ENCODE results near the gene EMCN. TPM values are rescaled to one million over a fixed set of nuclear protein-coding genes. Genes with fewer than 3 reads are reported as not detected.

The EMCN gene
- total and polyA plus RNA-seq, 9 of the 15 experiments (the other 6 are each of a cell fraction or from before 2014, with no cell fraction given): not detected

DNA sequence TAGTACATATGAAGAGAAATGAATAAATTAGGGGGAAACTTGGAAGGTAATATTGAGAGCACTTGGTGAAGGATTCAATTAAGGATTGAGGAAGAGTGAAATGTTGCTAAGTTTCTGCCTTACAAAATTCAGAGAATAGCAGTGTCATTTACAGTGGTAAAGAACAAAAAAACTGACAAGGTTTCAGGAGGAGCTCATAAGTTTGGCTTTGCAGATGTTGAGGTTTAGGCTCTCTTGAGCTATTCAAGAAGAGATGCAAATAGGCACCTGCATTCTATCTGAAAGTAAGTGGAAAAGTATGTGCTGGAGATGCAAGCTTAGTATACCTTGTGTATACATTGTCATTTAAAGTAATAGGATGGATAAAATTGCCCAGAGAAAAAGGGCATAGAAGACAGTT is 22.3 kb upstream of the EMCN start:
- Histone ChIP-seq H3K4me1 (replicated peaks in 1 of 2; ENCODE audit: control insufficient read depth in 2 of 2, insufficient read depth in 2 of 2, low read length in 2 of 2) (no peaks in the 10 kb centered on the region), H3K36me3 (ENCODE audit: control insufficient read depth, insufficient read depth, low read length) (no peaks in the 10 kb centered on the region), H3K4me3 (no peak overlapping the region), H3K27me3 (ENCODE audit: control insufficient read depth in 2 of 2, insufficient read depth in 2 of 2, low read length in 2 of 2) (no peaks in the 10 kb centered on the region), H3K9ac (ENCODE audit: insufficient read depth in 1 of 2, low read depth in 2 of 2, low read length in 2 of 2) (no peak overlapping the region), H3K9me1 (ENCODE audit: control insufficient read depth, insufficient read depth, low read length) (no peaks in the 10 kb centered on the region), H3K9me3 (replicated peaks; ENCODE audit: control insufficient read depth, insufficient read depth, low read depth, low read length) (no peaks in the 10 kb centered on the region), H3K4me2 (ENCODE audit: insufficient read depth, low read length) (no peak overlapping the region), H3K27ac (ENCODE audit: extremely low read depth, low read depth, low read length) (no peak overlapping the region), H2AFZ (ENCODE audit: low read depth, low read length) (no peak overlapping the region), H3K79me2 (ENCODE audit: control insufficient read depth, insufficient read depth, low read length) (no peaks in the 10 kb centered on the region), H4K20me1 (replicated peaks; ENCODE audit: control insufficient read depth, insufficient read depth, low read length) (no peaks in the 10 kb centered on the region)
- POLR2A ChIA-PET: no interaction called here
- FAIRE-seq (no peak), DNase-seq (ENCODE audit: extremely low read depth in 1 of 4, low spot score in 3 of 4) (no peak), ATAC-seq (no peak)
- no TSS peak for BruUV-seq (replicated peaks)
- in situ Hi-C loops (cut with MboI): no loop called here
- TF ChIP-seq, protein P1, sequence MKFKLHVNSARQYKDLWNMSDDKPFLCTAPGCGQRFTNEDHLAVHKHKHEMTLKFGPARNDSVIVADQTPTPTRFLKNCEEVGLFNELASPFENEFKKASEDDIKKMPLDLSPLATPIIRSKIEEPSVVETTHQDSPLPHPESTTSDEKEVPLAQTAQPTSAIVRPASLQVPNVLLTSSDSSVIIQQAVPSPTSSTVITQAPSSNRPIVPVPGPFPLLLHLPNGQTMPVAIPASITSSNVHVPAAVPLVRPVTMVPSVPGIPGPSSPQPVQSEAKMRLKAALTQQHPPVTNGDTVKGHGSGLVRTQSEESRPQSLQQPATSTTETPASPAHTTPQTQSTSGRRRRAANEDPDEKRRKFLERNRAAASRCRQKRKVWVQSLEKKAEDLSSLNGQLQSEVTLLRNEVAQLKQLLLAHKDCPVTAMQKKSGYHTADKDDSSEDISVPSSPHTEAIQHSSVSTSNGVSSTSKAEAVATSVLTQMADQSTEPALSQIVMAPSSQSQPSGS (CRISPR knock-in tag; IDR thresholded peaks at IDR 0.05): no peak
- TF ChIP-seq, protein P2, sequence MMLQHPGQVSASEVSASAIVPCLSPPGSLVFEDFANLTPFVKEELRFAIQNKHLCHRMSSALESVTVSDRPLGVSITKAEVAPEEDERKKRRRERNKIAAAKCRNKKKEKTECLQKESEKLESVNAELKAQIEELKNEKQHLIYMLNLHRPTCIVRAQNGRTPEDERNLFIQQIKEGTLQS (IDR thresholded peaks at IDR 0.05): no peak
- TF ChIP-seq, protein P2 (CRISPR knock-in tag; conservative IDR thresholded peaks at IDR 0.05): no peak
- TF ChIP-seq DNMT1 (IDR thresholded peaks at IDR 0.05) (no peak), RBM15 (IDR thresholded peaks at IDR 0.05; ENCODE audit: insufficient read depth, low read length) (no peak), ETS2 (tag; IDR thresholded peaks at IDR 0.05; ENCODE audit: borderline replicate concordance, poor library complexity, severe bottlenecking) (no peak), CCNT2 (IDR thresholded peaks at IDR 0.05; ENCODE audit: borderline replicate concordance, extremely low read depth, insufficient read length, low read depth, low read length) (no peak), SAP30 (IDR thresholded peaks at IDR 0.05; ENCODE audit: borderline replicate concordance, insufficient read depth, low read depth, low read length, poor library complexity, severe bottlenecking) (no peak), RFX1 (IDR thresholded peaks at IDR 0.05) (no peak), THAP7 (CRISPR knock-in tag; IDR thresholded peaks at IDR 0.05) (no peak), CXXC5 (CRISPR knock-in tag; IDR thresholded peaks at IDR 0.05) (no peak), POLR2G (IDR thresholded peaks at IDR 0.05; ENCODE audit: low read depth, low read length) (no peak)
- intact Hi-C loops (cut with micrococcal nuclease): no loop called here
- CTCF ChIA-PET (ENCODE audit: low intra/inter-chr PET ratio): no interaction called here

Measured in K562 (cell line).